T-cell (primary cell): ENCODE measurements around the gene FHIT. TPM values are rescaled to one million over a fixed set of nuclear protein-coding genes. Genes with fewer than 3 reads are reported as not detected.

ENCODE experiments used
- ATAC-seq, 4 experiments: fragments of 200-7000 bp in 3 of 4; fragments of 150-1000 bp in 1 of 4; cut with Tn5 transposase; replicated peaks in 1 of 4; 1 replicate in 3 of 4; 2 replicates in 1 of 4; pipeline ENCODE4 v1.10.0; 2021; ENCODE audit warnings: moderate library complexity in 3 of 4, mild to moderate bottlenecking in 2 of 4, moderate number of reproducible peaks in 1 of 4
- CTCF ChIA-PET, 2 donors: fragments of 300-600 bp; sonication (Branson Sonifier 250); formaldehyde crosslinking; loops; one replicate each; lab custom pipeline; 2022; ENCODE audit warnings: antibody characterized with exemption in 2 of 2; lab: Charles Lee
- POLR2A ChIA-PET, 2 donors: fragments of 300-600 bp; sonication (Branson Sonifier 250); formaldehyde crosslinking; loops; one replicate each; lab custom pipeline; 2022; ENCODE audit warnings: antibody characterized with exemption in 2 of 2; lab: Charles Lee
- DNase-seq, 35 experiments: peaks; one replicate each; pipeline versions ENCODE4 v3.0.0 to v3.0.0-alpha.2; 2013 to 2023
- H3K27ac ChIP-seq: one replicate; pipeline ENCODE4 v1.5.1; 2013; ENCODE audit warnings: low read length
- H3K27me3 ChIP-seq, 2 experiments: replicated peaks in 1 of 2; 1 replicate in 1 of 2; 2 replicates in 1 of 2; pipeline versions ENCODE4 v1.6.1 to v1.7.0; 2013; ENCODE audit warnings: low read length in 1 of 2, mixed read lengths in 1 of 2; ENCODE audit not compliant: control insufficient read depth in 2 of 2, insufficient read depth in 2 of 2; ENCODE audit errors: extremely low read depth in 1 of 2
- H3K36me3 ChIP-seq, 2 donors: 1 replicate in 1 of 2; 2 replicates in 1 of 2; pipeline versions ENCODE4 v1.6.1 to v1.7.0; 2013; ENCODE audit warnings: low read length in 1 of 2; ENCODE audit not compliant: control insufficient read depth in 2 of 2, insufficient read depth in 1 of 2; ENCODE audit errors: extremely low read depth in 1 of 2
- H3K4me1 ChIP-seq, 2 experiments: 1 replicate in 1 of 2; 2 replicates in 1 of 2; pipeline versions ENCODE4 v1.6.1 to v1.7.0; 2013; ENCODE audit warnings: low read length in 2 of 2, mixed read lengths in 1 of 2; ENCODE audit not compliant: insufficient read depth in 2 of 2, control insufficient read depth in 1 of 2; ENCODE audit errors: extremely low read depth in 1 of 2
- H3K4me3 ChIP-seq, 2 donors: 1 replicate in 1 of 2; 2 replicates in 1 of 2; pipeline versions ENCODE4 v1.5.1 to v1.7.0; 2013; ENCODE audit warnings: mild to moderate bottlenecking in 2 of 2, low read length in 1 of 2, moderate library complexity in 1 of 2; ENCODE audit not compliant: control insufficient read depth in 1 of 2; ENCODE audit errors: extremely low read depth in 1 of 2
- H3K9me3 ChIP-seq: 2 replicates; pipeline ENCODE4 v1.7.0; 2013
- H3K27ac Mint-ChIP-seq, 2 donors: one replicate each; pipeline ENCODE4 v1.8.0; 2020 to 2021; ENCODE audit warnings: mild to moderate bottlenecking in 2 of 2, mixed read lengths in 2 of 2
- H3K27me3 Mint-ChIP-seq, 2 donors: one replicate each; pipeline ENCODE4 v1.8.0; 2021 to 2022; ENCODE audit warnings: mixed read lengths in 2 of 2
- H3K36me3 Mint-ChIP-seq: one replicate; pipeline ENCODE4 v1.8.0; 2021; ENCODE audit warnings: mixed read lengths
- H3K4me1 Mint-ChIP-seq, 3 donors: one replicate each; pipeline ENCODE4 v1.8.0; 2020 to 2022; ENCODE audit warnings: mixed read lengths in 3 of 3, mild to moderate bottlenecking in 1 of 3
- H3K4me3 Mint-ChIP-seq, 3 donors: one replicate each; pipeline ENCODE4 v1.8.0; 2020 to 2022; ENCODE audit warnings: mild to moderate bottlenecking in 3 of 3, mixed read lengths in 3 of 3, moderate library complexity in 3 of 3
- H3K9me3 Mint-ChIP-seq, 3 donors: one replicate each; pipeline ENCODE4 v1.8.0; 2020 to 2022; ENCODE audit warnings: mixed read lengths in 3 of 3
- WGBS: methylation state at CpG from one replicate; pipeline ENCODE4 v1.1.5; 2013; ENCODE audit warnings: missing lambda C conversion rate; ENCODE audit not compliant: insufficient coverage; 5-methylcytosine and 5-hydroxymethylcytosine counted together
- total RNA-seq, 35 experiments: library from RNA in 6 of 35; stranded (reverse) in 6 of 35; fragments of 120-200 nt in 1 of 35; gene quantifications; one replicate each; pipeline versions ENCODE4 v1.2.1 to v1.2.4 and lab custom pipeline; 2013 to 2026

FHIT gene
- total RNA-seq, 5 donors from 2014 or later (not counting 1 experiment from before 2014, with no cell fraction given) = 33.1 to 197 (median 78.3) TPM

- Mint-ChIP-seq H3K27me3 (no peaks in the 10 kb centered on the region), H3K9me3 (no peaks in the 10 kb centered on the region), H3K4me1 (peaks cover 4 to 7% (median 4%) of the 10 kb centered on the region in 3 donors), H3K4me3 (no peak overlapping the region), H3K36me3 (no peaks in the 10 kb centered on the region), H3K27ac (peak overlapping the region in 1 of 2 donors; percentile 46)
- Histone ChIP-seq H3K27me3 (no peaks in the 10 kb centered on the region), H3K36me3 (no peaks in the 10 kb centered on the region), H3K27ac (no peak overlapping the region), H3K4me1 (peaks cover 0 to 2% of the 10 kb centered on the region in 2 experiments), H3K4me3 (no peak overlapping the region), H3K9me3 (no peaks in the 10 kb centered on the region)
- CTCF ChIA-PET = no interaction called here
- ATAC-seq = no peak
- no peak for DNase-seq
- POLR2A ChIA-PET = no interaction called here
- WGBS = 70% methylated on average over 1 of the region's 3 CpGs
These were observed 1125.6 kb downstream of the FHIT start for GRCh38 chr3:60125686-60126085.

- WGBS = no CpG with 5 or more reads among the region's 3 CpGs
- H3K4me1 Mint-ChIP-seq = peaks cover 4 to 6% (median 4%) of the 10 kb centered on the region in 3 donors
- H3K4me3 Mint-ChIP-seq = no peak overlapping the region
- Histone ChIP-seq H3K4me1 (peaks cover 0 to 2% of the 10 kb centered on the region in 2 experiments), H3K27ac (no peak overlapping the region), H3K36me3 (no peaks in the 10 kb centered on the region), H3K9me3 (no peaks in the 10 kb centered on the region), H3K4me3 (no peak overlapping the region), H3K27me3 (no peaks in the 10 kb centered on the region)
- ChIA-PET CTCF (interaction anchor here (0.5 to 0.6 kb wide), 2 partner anchors 12 to 239 kb away, joined by 3 read pairs; no protein-coding TSS in a partner anchor), POLR2A (no interaction called here)
- no peaks in the 10 kb centered on the region for H3K36me3 Mint-ChIP-seq
- no peak overlapping the region for H3K27ac Mint-ChIP-seq
- ATAC-seq (no peak), DNase-seq (no peak)
- no peaks in the 10 kb centered on the region for H3K9me3 Mint-ChIP-seq
- no peaks in the 10 kb centered on the region for H3K27me3 Mint-ChIP-seq
These were observed 1131.0 kb downstream of the FHIT start for GRCh38 chr3:60120245-60120644.

- Mint-ChIP-seq H3K36me3 (no peaks in the 10 kb centered on the region), H3K27ac (no peak overlapping the region), H3K4me1 (no peaks in the 10 kb centered on the region), H3K27me3 (no peaks in the 10 kb centered on the region), H3K9me3 (no peaks in the 10 kb centered on the region), H3K4me3 (no peak overlapping the region)
- Histone ChIP-seq H3K4me1 (no peaks in the 10 kb centered on the region), H3K4me3 (no peak overlapping the region), H3K36me3 (no peaks in the 10 kb centered on the region), H3K27ac (no peak overlapping the region), H3K27me3 (no peaks in the 10 kb centered on the region), H3K9me3 (no peaks in the 10 kb centered on the region)
- DNase-seq = no peak
- no CpG with 5 or more reads among the region's 1 CpG for WGBS
- ChIA-PET POLR2A (no interaction called here), CTCF (interaction anchor here in 1 of 2 donors (0.8 to 1.1 kb wide), 2 partner anchors 9 to 202 kb away, joined by 3 to 4 read pairs; no protein-coding TSS in a partner anchor)
- ATAC-seq = no peak
These were observed 1137.1 kb downstream of the FHIT start for GRCh38 chr3:60114191-60114590.

- no peaks in the 10 kb centered on the region for H3K36me3 ChIP-seq
- Mint-ChIP-seq H3K4me3 (no peak overlapping the region), H3K27me3 (no peaks in the 10 kb centered on the region), H3K27ac (no peak overlapping the region), H3K9me3 (no peaks in the 10 kb centered on the region), H3K36me3 (no peaks in the 10 kb centered on the region), H3K4me1 (peaks cover 17 to 24% (median 22%) of the 10 kb centered on the region in 3 donors)
- no peak overlapping the region for H3K4me3 ChIP-seq
- DNase-seq (no peak), ATAC-seq (no peak)
- peaks cover 0 to 10% of the 10 kb centered on the region in 2 experiments for H3K4me1 ChIP-seq
- no peaks in the 10 kb centered on the region for H3K9me3 ChIP-seq
- ChIA-PET POLR2A (no interaction called here), CTCF (interaction anchor here in 1 of 2 donors (0.5 kb wide), 1 partner anchor 799 kb away, joined by 3 read pairs; no protein-coding TSS in a partner anchor)
- no peak overlapping the region for H3K27ac ChIP-seq
- H3K27me3 ChIP-seq = no peaks in the 10 kb centered on the region
- WGBS = no CpG with 5 or more reads among the region's 2 CpGs
These were observed 1144.0 kb downstream of the FHIT start for GRCh38 chr3:60107275-60107674.

GRCh38 chr3:60102154-60102553 lies 1149.1 kb downstream of the FHIT start:
- no peaks in the 10 kb centered on the region for H3K9me3 Mint-ChIP-seq
- no peaks in the 10 kb centered on the region for H3K27me3 ChIP-seq
- DNase-seq = no peak

GRCh38 chr3:60101621-60102020 lies 1149.6 kb downstream of the FHIT start:
- no peaks in the 10 kb centered on the region for H3K36me3 Mint-ChIP-seq
- 93% methylated on average over 2 of the region's 4 CpGs for WGBS
- H3K4me3 ChIP-seq = no peak overlapping the region
- H3K27ac Mint-ChIP-seq = no peak overlapping the region
- H3K4me1 Mint-ChIP-seq = peaks cover 17 to 31% (median 22%) of the 10 kb centered on the region in 3 donors
- no peak overlapping the region for H3K4me3 Mint-ChIP-seq
- no peak for ATAC-seq
- H3K27me3 ChIP-seq = no peaks in the 10 kb centered on the region
- H3K9me3 ChIP-seq = no peaks in the 10 kb centered on the region
- H3K27ac ChIP-seq = no peak overlapping the region
- no peaks in the 10 kb centered on the region for H3K27me3 Mint-ChIP-seq
- ChIA-PET POLR2A (no interaction called here), CTCF (no interaction called here)
- no peaks in the 10 kb centered on the region for H3K36me3 ChIP-seq
- H3K4me1 ChIP-seq = peaks cover 0 to 10% of the 10 kb centered on the region in 2 experiments
- no peak for DNase-seq
- H3K9me3 Mint-ChIP-seq = no peaks in the 10 kb centered on the region

More at GRCh38 chr3:60102154-60102553, 1149.1 kb downstream of the FHIT start:
- Mint-ChIP-seq H3K4me3 (no peak overlapping the region), H3K4me1 (peaks cover 17 to 31% (median 22%) of the 10 kb centered on the region in 3 donors), H3K36me3 (no peaks in the 10 kb centered on the region), H3K27me3 (no peaks in the 10 kb centered on the region), H3K27ac (no peak overlapping the region)
- no peaks in the 10 kb centered on the region for H3K9me3 ChIP-seq
- no CpG with 5 or more reads among the region's 4 CpGs for WGBS
- no peak for ATAC-seq
- no peaks in the 10 kb centered on the region for H3K36me3 ChIP-seq
- ChIA-PET POLR2A (no interaction called here), CTCF (interaction anchor here in 1 of 2 donors (0.7 kb wide), 1 partner anchor 632 kb away, joined by 3 read pairs; no protein-coding TSS in a partner anchor)
- H3K27ac ChIP-seq = no peak overlapping the region
- H3K4me1 ChIP-seq = peaks cover 0 to 10% of the 10 kb centered on the region in 2 experiments
- H3K4me3 ChIP-seq = no peak overlapping the region
